ENCODE measurements around the gene MYO5B.

Gene MYO5B

DNA sequence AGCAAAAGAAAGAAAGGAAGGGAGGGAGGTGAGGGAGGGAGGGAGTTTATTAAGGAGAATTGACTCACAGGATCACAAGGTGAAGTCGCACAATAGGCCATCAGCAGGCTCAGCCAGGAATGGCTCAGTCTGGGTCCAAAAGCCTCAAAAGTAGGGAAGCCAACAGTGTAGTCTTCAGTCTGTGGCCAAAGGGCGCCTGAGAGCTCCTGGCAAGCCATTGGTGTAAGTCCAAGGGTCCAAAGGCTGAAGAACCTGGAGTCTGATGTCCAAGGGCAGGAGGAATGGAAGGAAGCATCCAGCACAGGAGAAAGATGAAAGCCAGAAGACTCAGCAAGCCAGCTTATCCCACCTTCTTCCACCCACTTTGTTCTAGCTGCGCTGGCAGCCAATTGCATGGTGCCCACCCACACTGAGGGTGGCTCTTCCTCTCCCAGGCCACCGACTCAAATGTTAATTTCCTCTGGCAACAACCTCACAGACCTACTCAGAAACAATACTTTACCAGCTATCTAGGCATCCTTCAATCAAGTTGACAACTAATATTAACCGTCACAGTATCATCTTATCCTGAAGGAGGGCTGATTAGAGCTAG, 375.8 kb downstream of the MYO5B start:
- no peak for DNase-seq
- no peak for TF ChIP-seq EZH2 (optimal IDR thresholded peaks at IDR 0.05; ENCODE audit: low read depth, low read length)
- TF ChIP-seq EZH2phosphoT487 (IDR thresholded peaks at IDR 0.05; ENCODE audit: low read length): no peak
- TF ChIP-seq, protein P1, sequence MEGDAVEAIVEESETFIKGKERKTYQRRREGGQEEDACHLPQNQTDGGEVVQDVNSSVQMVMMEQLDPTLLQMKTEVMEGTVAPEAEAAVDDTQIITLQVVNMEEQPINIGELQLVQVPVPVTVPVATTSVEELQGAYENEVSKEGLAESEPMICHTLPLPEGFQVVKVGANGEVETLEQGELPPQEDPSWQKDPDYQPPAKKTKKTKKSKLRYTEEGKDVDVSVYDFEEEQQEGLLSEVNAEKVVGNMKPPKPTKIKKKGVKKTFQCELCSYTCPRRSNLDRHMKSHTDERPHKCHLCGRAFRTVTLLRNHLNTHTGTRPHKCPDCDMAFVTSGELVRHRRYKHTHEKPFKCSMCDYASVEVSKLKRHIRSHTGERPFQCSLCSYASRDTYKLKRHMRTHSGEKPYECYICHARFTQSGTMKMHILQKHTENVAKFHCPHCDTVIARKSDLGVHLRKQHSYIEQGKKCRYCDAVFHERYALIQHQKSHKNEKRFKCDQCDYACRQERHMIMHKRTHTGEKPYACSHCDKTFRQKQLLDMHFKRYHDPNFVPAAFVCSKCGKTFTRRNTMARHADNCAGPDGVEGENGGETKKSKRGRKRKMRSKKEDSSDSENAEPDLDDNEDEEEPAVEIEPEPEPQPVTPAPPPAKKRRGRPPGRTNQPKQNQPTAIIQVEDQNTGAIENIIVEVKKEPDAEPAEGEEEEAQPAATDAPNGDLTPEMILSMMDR (IDR thresholded peaks at IDR 0.05; ENCODE audit: low read length): no peak
- Histone ChIP-seq H3K4me3 (ENCODE audit: low read length) (no peak overlapping the region), H3K4me2 (ENCODE audit: low read depth, low read length) (peak overlapping the region; percentile 14; the same call in 1 of the 2 replicates), H4K20me1 (ENCODE audit: insufficient read depth, low read length) (no peaks in the 10 kb centered on the region), H3K27me3 (replicated peaks; ENCODE audit: insufficient read depth, low read length) (no peaks in the 10 kb centered on the region), H2AFZ (ENCODE audit: low read length) (no peak overlapping the region), H3K4me1 (ENCODE audit: low read length) (peaks cover 19% of the 10 kb centered on the region), H3K79me2 (ENCODE audit: low read length) (peaks cover 6% of the 10 kb centered on the region; the same call in 1 of the 2 replicates), H3F3A (ENCODE audit: insufficient read depth, low read length) (peaks cover 11% of the 10 kb centered on the region; the same call in 1 of the 2 replicates), H3K9me2 (replicated peaks; ENCODE audit: insufficient read depth, low read length) (no peaks in the 10 kb centered on the region), H3K9me3 (replicated peaks; ENCODE audit: insufficient read depth, low read length) (no peaks in the 10 kb centered on the region), H3K9ac (ENCODE audit: low read length) (no peak overlapping the region), H3K27ac (ENCODE audit: low read length) (no peak overlapping the region), H3K36me3 (replicated peaks; ENCODE audit: insufficient read depth, low read length) (no peaks in the 10 kb centered on the region)

DNA sequence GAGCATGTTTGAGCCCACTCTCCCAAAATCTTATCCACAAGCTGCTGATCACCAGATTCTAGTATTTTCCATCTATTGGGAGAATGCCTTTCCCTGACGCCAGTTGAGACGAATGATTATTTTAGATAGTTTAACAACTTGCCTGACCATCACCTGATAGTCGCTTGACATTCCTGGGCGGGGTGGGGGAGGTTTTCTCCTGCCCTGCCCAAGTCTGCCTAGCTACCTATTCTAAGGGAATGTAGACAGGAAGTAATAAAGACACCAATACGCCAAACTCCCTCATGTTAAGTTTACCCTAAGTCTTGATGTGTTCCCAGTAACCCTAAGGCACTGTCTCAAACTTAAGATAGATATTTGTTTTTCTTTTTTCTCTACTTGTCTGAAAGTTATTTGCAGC, 377.0 kb downstream of the MYO5B start:
- no peaks in the 10 kb centered on the region for H3K36me3 ChIP-seq (replicated peaks; ENCODE audit: insufficient read depth, low read length)
- H3K4me3 ChIP-seq (ENCODE audit: low read length): no peak overlapping the region
- no peaks in the 10 kb centered on the region for H3K9me3 ChIP-seq (replicated peaks; ENCODE audit: insufficient read depth, low read length)
- H3K9me2 ChIP-seq (replicated peaks; ENCODE audit: insufficient read depth, low read length): no peaks in the 10 kb centered on the region
- H3F3A ChIP-seq (ENCODE audit: insufficient read depth, low read length): peaks cover 19% of the 10 kb centered on the region
- H3K27me3 ChIP-seq (replicated peaks; ENCODE audit: insufficient read depth, low read length): no peaks in the 10 kb centered on the region
- peaks cover 19% of the 10 kb centered on the region for H3K4me1 ChIP-seq (ENCODE audit: low read length)
- H3K79me2 ChIP-seq (ENCODE audit: low read length): peaks cover 8% of the 10 kb centered on the region
- no peak overlapping the region for H3K27ac ChIP-seq (ENCODE audit: low read length)
- no peak overlapping the region for H3K9ac ChIP-seq (ENCODE audit: low read length)
- TF ChIP-seq, protein P1 (IDR thresholded peaks at IDR 0.05; ENCODE audit: low read length): no peak
- TF ChIP-seq EZH2phosphoT487 (IDR thresholded peaks at IDR 0.05; ENCODE audit: low read length): no peak
- TF ChIP-seq EZH2 (optimal IDR thresholded peaks at IDR 0.05; ENCODE audit: low read depth, low read length): no peak
- no peaks in the 10 kb centered on the region for H4K20me1 ChIP-seq (ENCODE audit: insufficient read depth, low read length)
- no peak overlapping the region for H3K4me2 ChIP-seq (ENCODE audit: low read depth, low read length)
- no peak overlapping the region for H2AFZ ChIP-seq (ENCODE audit: low read length)
- no peak for DNase-seq

DNA sequence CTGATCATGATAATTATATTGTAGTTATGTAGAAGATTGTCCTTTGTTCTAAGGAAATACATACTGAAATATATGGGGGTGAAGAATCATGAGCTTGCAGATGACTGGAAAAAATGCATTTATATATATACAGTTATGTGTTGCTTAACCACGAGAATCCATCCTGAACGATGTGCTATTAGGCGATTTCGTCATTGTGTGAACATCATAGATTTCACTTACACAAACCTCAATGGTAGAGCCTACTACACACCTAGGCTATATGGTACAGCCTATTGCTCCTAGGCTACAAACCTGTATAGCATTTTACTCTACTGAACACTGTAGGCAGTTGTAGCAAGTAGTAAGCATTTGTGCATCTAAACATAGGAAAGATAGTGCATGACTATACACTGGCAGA, 379.0 kb downstream of the MYO5B start:
- Histone ChIP-seq H3K27me3 (replicated peaks; ENCODE audit: insufficient read depth, low read length) (no peaks in the 10 kb centered on the region), H3F3A (ENCODE audit: insufficient read depth, low read length) (peaks cover 25% of the 10 kb centered on the region), H4K20me1 (ENCODE audit: insufficient read depth, low read length) (no peaks in the 10 kb centered on the region), H2AFZ (ENCODE audit: low read length) (no peak overlapping the region), H3K9me3 (replicated peaks; ENCODE audit: insufficient read depth, low read length) (no peaks in the 10 kb centered on the region), H3K4me1 (ENCODE audit: low read length) (peaks cover 32% of the 10 kb centered on the region), H3K9ac (ENCODE audit: low read length) (no peak overlapping the region), H3K4me2 (ENCODE audit: low read depth, low read length) (no peak overlapping the region), H3K27ac (ENCODE audit: low read length) (no peak overlapping the region), H3K4me3 (ENCODE audit: low read length) (no peak overlapping the region), H3K36me3 (replicated peaks; ENCODE audit: insufficient read depth, low read length) (no peaks in the 10 kb centered on the region), H3K79me2 (ENCODE audit: low read length) (peaks cover 28% of the 10 kb centered on the region), H3K9me2 (replicated peaks; ENCODE audit: insufficient read depth, low read length) (no peaks in the 10 kb centered on the region)
- DNase-seq: no peak
- no peak for TF ChIP-seq EZH2phosphoT487 (IDR thresholded peaks at IDR 0.05; ENCODE audit: low read length)
- TF ChIP-seq, protein P1 (IDR thresholded peaks at IDR 0.05; ENCODE audit: low read length): no peak
- TF ChIP-seq EZH2 (optimal IDR thresholded peaks at IDR 0.05; ENCODE audit: low read depth, low read length): no peak
